Smooth muscle cell (in vitro differentiated cells): Measurements from ENCODE around the gene LST1. TPM values are rescaled to one million over a fixed set of nuclear protein-coding genes. Genes with fewer than 3 reads are reported as not detected.

ENCODE experiments used
- DNase-seq: peaks from one replicate; lab custom pipeline; 2025; ENCODE audit not compliant: unreplicated experiment; lab: John Stamatoyannopoulos, UW
- H2AFZ ChIP-seq: fragments of 200-600 bp; sonication (generic); 2 replicates; pipeline ENCODE4 v1.6.0; 2016; ENCODE audit warnings: antibody characterized with exemption, low read depth, mild to moderate bottlenecking
- H3F3A ChIP-seq: fragments of 200-600 bp; sonication (generic); 2 replicates; pipeline ENCODE4 v1.6.0; 2017; ENCODE audit warnings: antibody characterized with exemption, low read depth
- H3K27ac ChIP-seq: fragments of 200-600 bp; sonication (generic); 2 replicates; pipeline ENCODE4 v1.5.1; 2016; ENCODE audit warnings: low read depth, mild to moderate bottlenecking
- H3K27me3 ChIP-seq: fragments of 200-600 bp; sonication (generic); 2 replicates; pipeline ENCODE4 v1.6.1; 2016; ENCODE audit warnings: low read depth, mild to moderate bottlenecking
- H3K36me3 ChIP-seq: fragments of 200-600 bp; sonication (generic); 2 replicates; pipeline ENCODE4 v1.5.1; 2016; ENCODE audit warnings: low read depth
- H3K4me1 ChIP-seq: fragments of 200-600 bp; sonication (generic); 2 replicates; pipeline ENCODE4 v1.5.1; 2016; ENCODE audit warnings: low read depth
- H3K4me2 ChIP-seq: fragments of 200-600 bp; sonication (generic); 2 replicates; pipeline ENCODE4 v1.6.0; 2016; ENCODE audit warnings: mild to moderate bottlenecking
- H3K4me3 ChIP-seq: fragments of 200-600 bp; sonication (generic); 2 replicates; pipeline ENCODE4 v1.5.1; 2016; ENCODE audit warnings: mild to moderate bottlenecking
- H3K79me2 ChIP-seq: fragments of 200-600 bp; sonication (generic); 2 replicates; pipeline ENCODE4 v1.6.0; 2016; ENCODE audit warnings: low read depth, mild to moderate bottlenecking
- H3K9ac ChIP-seq: fragments of 200-600 bp; sonication (generic); 2 replicates; pipeline ENCODE4 v1.6.0; 2016; ENCODE audit warnings: low read depth
- H3K9me3 ChIP-seq: fragments of 200-600 bp; sonication (generic); replicated peaks from 2 replicates; pipeline ENCODE4 v1.5.1; 2016; ENCODE audit warnings: low read depth
- H4K20me1 ChIP-seq: fragments of 200-600 bp; sonication (generic); 2 replicates; pipeline ENCODE4 v1.6.0; 2016; ENCODE audit warnings: low read depth
- WGBS: methylation state at CpG from one replicate; pipeline ENCODE4 v1.1.7; 2016; ENCODE audit warnings: low lambda C conversion rate; 5-methylcytosine and 5-hydroxymethylcytosine counted together
- polyA plus RNA-seq: library from polyadenylated mRNA; unstranded; fragments of >200 nt; fragmentation: Nextera tagmentation; extraction: Ambion mirVana; gene quantifications from 2 replicates; pipeline ENCODE4 v1.2.1, GENCODE V29; 2016
- total RNA-seq: library from RNA; depleted of rRNA; stranded (reverse); fragments of >200 nt; gene quantifications from 2 replicates; pipeline ENCODE4 v1.2.3, GENCODE V29; 2014
- TF ChIP-seq, protein P1 (sequence below): fragments of 200-600 bp; sonication (generic); IDR thresholded peaks from 2 replicates; pipeline ENCODE4 v1.5.1; 2017; ENCODE audit warnings: borderline replicate concordance, mild to moderate bottlenecking, antibody characterized with exemption; ENCODE audit not compliant: insufficient read depth, poor library complexity, severe bottlenecking

LST1 gene
- total and polyA plus RNA-seq, 2 experiments from 2014 or later: 1.4 TPM; not detected in 1

DNA sequence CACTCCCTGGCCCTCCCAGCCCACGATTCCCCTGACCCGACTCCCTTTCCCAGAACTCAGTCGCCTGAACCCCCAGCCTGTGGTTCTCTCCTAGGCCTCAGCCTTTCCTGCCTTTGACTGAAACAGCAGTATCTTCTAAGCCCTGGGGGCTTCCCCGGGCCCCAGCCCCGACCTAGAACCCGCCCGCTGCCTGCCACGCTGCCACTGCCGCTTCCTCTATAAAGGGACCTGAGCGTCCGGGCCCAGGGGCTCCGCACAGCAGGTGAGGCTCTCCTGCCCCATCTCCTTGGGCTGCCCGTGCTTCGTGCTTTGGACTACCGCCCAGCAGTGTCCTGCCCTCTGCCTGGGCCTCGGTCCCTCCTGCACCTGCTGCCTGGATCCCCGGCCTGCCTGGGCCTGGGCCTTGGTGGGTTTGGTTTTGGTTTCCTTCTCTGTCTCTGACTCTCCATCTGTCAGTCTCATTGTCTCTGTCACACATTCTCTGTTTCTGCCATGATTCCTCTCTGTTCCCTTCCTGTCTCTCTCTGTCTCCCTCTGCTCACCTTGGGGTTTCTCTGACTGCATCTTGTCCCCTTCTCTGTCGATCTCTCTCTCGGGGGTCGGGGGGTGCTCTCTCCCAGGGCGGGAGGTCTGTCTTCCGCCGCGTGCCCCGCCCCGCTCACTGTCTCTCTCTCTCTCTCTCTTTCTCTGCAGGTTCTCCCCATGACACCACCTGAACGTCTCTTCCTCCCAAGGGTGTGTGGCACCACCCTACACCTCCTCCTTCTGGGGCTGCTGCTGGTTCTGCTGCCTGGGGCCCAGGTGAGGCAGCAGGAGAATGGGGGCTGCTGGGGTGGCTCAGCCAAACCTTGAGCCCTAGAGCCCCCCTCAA, 13.8 kb upstream of the LST1 start, which contains the start of gene LTA:
TSS of gene LTA (plus strand) at position 249 of the 871 bp plus-strand sequence. CDS start at position 703, 454 bp downstream.
- no peaks in the 10 kb centered on the region for H4K20me1 ChIP-seq
- no peak within 1 kb of the TSS for H3K9ac ChIP-seq
- no peaks in the 10 kb centered on the region for H3K36me3 ChIP-seq
- no peaks in the 10 kb centered on the region for H3F3A ChIP-seq
- no peaks in the 10 kb centered on the region for H3K79me2 ChIP-seq
- no peaks in the 10 kb centered on the region for H3K9me3 ChIP-seq
- no peaks in the 10 kb centered on the region for H3K4me1 ChIP-seq
- H3K27me3 ChIP-seq: no peaks in the 10 kb centered on the region
- no peak within 1 kb of the TSS for H2AFZ ChIP-seq
- no peak within 1 kb of the TSS for H3K27ac ChIP-seq
- DNase-seq: no peak
- TF ChIP-seq, protein P1, sequence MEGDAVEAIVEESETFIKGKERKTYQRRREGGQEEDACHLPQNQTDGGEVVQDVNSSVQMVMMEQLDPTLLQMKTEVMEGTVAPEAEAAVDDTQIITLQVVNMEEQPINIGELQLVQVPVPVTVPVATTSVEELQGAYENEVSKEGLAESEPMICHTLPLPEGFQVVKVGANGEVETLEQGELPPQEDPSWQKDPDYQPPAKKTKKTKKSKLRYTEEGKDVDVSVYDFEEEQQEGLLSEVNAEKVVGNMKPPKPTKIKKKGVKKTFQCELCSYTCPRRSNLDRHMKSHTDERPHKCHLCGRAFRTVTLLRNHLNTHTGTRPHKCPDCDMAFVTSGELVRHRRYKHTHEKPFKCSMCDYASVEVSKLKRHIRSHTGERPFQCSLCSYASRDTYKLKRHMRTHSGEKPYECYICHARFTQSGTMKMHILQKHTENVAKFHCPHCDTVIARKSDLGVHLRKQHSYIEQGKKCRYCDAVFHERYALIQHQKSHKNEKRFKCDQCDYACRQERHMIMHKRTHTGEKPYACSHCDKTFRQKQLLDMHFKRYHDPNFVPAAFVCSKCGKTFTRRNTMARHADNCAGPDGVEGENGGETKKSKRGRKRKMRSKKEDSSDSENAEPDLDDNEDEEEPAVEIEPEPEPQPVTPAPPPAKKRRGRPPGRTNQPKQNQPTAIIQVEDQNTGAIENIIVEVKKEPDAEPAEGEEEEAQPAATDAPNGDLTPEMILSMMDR: no peak
- WGBS: 92% methylated on average over 24 of the region's 27 CpGs
- no peak within 1 kb of the TSS for H3K4me2 ChIP-seq
- H3K4me3 ChIP-seq: no peak within 1 kb of the TSS

DNA sequence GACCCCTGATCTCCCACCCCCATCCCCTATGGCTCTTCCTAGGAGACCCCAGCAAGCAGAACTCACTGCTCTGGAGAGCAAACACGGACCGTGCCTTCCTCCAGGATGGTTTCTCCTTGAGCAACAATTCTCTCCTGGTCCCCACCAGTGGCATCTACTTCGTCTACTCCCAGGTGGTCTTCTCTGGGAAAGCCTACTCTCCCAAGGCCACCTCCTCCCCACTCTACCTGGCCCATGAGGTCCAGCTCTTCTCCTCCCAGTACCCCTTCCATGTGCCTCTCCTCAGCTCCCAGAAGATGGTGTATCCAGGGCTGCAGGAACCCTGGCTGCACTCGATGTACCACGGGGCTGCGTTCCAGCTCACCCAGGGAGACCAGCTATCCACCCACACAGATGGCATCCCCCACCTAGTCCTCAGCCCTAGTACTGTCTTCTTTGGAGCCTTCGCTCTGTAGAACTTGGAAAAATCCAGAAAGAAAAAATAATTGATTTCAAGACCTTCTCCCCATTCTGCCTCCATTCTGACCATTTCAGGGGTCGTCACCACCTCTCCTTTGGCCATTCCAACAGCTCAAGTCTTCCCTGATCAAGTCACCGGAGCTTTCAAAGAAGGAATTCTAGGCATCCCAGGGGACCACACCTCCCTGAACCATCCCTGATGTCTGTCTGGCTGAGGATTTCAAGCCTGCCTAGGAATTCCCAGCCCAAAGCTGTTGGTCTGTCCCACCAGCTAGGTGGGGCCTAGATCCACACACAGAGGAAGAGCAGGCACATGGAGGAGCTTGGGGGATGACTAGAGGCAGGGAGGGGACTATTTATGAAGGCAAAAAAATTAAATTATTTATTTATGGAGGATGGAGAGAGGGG, 12.6 kb upstream of the LST1 start:
- no peaks in the 10 kb centered on the region for H3K79me2 ChIP-seq
- H3K4me1 ChIP-seq: no peaks in the 10 kb centered on the region
- H3K4me2 ChIP-seq: no peak overlapping the region

DNA sequence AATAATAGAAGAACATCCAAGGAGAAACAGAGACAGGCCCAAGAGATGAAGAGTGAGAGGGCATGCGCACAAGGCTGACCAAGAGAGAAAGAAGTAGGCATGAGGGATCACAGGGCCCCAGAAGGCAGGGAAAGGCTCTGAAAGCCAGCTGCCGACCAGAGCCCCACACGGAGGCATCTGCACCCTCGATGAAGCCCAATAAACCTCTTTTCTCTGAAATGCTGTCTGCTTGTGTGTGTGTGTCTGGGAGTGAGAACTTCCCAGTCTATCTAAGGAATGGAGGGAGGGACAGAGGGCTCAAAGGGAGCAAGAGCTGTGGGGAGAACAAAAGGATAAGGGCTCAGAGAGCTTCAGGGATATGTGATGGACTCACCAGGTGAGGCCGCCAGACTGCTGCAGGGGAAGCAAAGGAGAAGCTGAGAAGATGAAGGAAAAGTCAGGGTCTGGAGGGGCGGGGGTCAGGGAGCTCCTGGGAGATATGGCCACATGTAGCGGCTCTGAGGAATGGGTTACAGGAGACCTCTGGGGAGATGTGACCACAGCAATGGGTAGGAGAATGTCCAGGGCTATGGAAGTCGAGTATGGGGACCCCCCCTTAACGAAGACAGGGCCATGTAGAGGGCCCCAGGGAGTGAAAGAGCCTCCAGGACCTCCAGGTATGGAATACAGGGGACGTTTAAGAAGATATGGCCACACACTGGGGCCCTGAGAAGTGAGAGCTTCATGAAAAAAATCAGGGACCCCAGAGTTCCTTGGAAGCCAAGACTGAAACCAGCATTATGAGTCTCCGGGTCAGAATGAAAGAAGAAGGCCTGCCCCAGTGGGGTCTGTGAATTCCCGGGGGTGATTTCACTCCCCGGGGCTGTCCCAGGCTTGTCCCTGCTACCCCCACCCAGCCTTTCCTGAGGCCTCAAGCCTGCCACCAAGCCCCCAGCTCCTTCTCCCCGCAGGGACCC, 11.7 kb upstream of the LST1 start:
- no peaks in the 10 kb centered on the region for H3K9me3 ChIP-seq
- H3K79me2 ChIP-seq: no peaks in the 10 kb centered on the region
- H3K9ac ChIP-seq: no peak overlapping the region
- no peak overlapping the region for H2AFZ ChIP-seq
- TF ChIP-seq, protein P1: no peak
- H3K4me3 ChIP-seq: no peak overlapping the region
- no peaks in the 10 kb centered on the region for H3K27me3 ChIP-seq
- no peaks in the 10 kb centered on the region for H3K36me3 ChIP-seq
- no peak overlapping the region for H3K27ac ChIP-seq
- H3F3A ChIP-seq: no peaks in the 10 kb centered on the region
- no peak for DNase-seq
- no peaks in the 10 kb centered on the region for H3K4me1 ChIP-seq
- H3K4me2 ChIP-seq: no peak overlapping the region
- no peaks in the 10 kb centered on the region for H4K20me1 ChIP-seq
- WGBS: 77% methylated on average over 13 of the region's 14 CpGs

More for the DNA sequence above, 12.6 kb upstream of the LST1 start:
- H3K27me3 ChIP-seq: no peaks in the 10 kb centered on the region
- H3K4me3 ChIP-seq: no peak overlapping the region
- H3F3A ChIP-seq: no peaks in the 10 kb centered on the region
- 91% methylated on average over 9 of the region's 9 CpGs for WGBS
- H3K27ac ChIP-seq: no peak overlapping the region
- no peaks in the 10 kb centered on the region for H3K36me3 ChIP-seq
- no peak overlapping the region for H3K9ac ChIP-seq
- no peak overlapping the region for H2AFZ ChIP-seq
- no peaks in the 10 kb centered on the region for H3K9me3 ChIP-seq
- TF ChIP-seq, protein P1: no peak
- no peak for DNase-seq
- H4K20me1 ChIP-seq: no peaks in the 10 kb centered on the region
